Large intestine (tissue), 3 donors: Measurements from ENCODE around the gene MTMR11. TPM values are rescaled to one million over a fixed set of nuclear protein-coding genes. Genes with fewer than 3 reads are reported as not detected.
"Not testable (repeated sequence)": the region's sequence is repeated elsewhere in the genome, so short reads cannot be mapped to it uniquely, and the experiment has no call there.

ENCODE experiments used
- DNase-seq, 2 donors: peaks; one replicate each; pipeline versions ENCODE4 v3.0.0 to v3.0.0-alpha.2; 2013
- H3K27ac ChIP-seq: one replicate; pipeline ENCODE4 v1.5.1; 2013; ENCODE audit warnings: low read length
- H3K27me3 ChIP-seq: 2 replicates; pipeline ENCODE4 v1.6.1; 2013; ENCODE audit warnings: low read length; ENCODE audit not compliant: control insufficient read depth, insufficient read depth
- H3K36me3 ChIP-seq: 2 replicates; pipeline ENCODE4 v1.6.1; 2013; ENCODE audit warnings: low read length; ENCODE audit not compliant: control insufficient read depth, insufficient read depth
- H3K4me1 ChIP-seq: one replicate; pipeline ENCODE4 v1.6.1; 2013; ENCODE audit warnings: low read length; ENCODE audit not compliant: control insufficient read depth, insufficient read depth
- H3K4me3 ChIP-seq: one replicate; pipeline ENCODE4 v1.5.1; 2013; ENCODE audit warnings: low read length
- H3K9me3 ChIP-seq: one replicate; pipeline ENCODE4 v1.6.1; 2013; ENCODE audit warnings: mild to moderate bottlenecking, low read depth, low read length, moderate library complexity; ENCODE audit not compliant: control insufficient read depth
- WGBS: methylation state at CpG from one replicate; pipeline ENCODE4 v1.1.5; 2013; ENCODE audit warnings: low lambda C conversion rate; ENCODE audit not compliant: insufficient coverage; 5-methylcytosine and 5-hydroxymethylcytosine counted together
- polyA plus RNA-seq: library from polyadenylated mRNA; unstranded; fragments of 120-200 nt; gene quantifications from one replicate; pipeline ENCODE4 v1.2.1, GENCODE V29; 2013

The MTMR11 gene
- polyA plus RNA-seq, 1 donor = 170 TPM

DNA sequence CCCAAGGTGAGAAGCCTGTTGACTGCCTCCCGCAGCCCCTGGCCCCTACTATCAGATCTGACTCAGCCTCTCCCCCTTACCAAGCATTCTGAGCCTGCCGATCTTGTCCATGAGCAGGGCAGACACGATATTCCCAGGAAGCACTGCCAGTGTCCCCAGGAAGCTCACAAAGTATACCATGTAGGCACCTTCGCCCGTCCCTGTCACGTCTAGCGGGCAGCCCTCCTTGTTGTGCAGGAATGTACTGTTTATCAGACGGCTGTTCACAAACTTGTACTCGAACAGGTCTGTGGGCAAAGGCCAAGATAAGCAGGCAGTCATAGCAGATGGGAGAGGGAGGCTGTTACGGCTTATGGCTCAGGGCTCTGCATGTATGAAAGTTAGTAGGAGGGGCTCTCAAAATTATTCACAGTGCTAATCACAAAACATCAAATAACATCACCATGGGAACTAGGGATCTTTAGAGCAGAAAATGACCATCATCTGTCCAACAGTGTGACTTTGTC is 30.1 kb downstream of the MTMR11 start:
- no peaks in the 10 kb centered on the region for H3K27me3 ChIP-seq
- H3K9me3 ChIP-seq = no peaks in the 10 kb centered on the region
- no CpG with 5 or more reads among the region's 10 CpGs for WGBS
- H3K4me3 ChIP-seq = no peak overlapping the region
- DNase-seq = peak; percentile 37 to 69
- no peak overlapping the region for H3K27ac ChIP-seq
- H3K4me1 ChIP-seq = peaks cover 6% of the 10 kb centered on the region
- H3K36me3 ChIP-seq = no peaks in the 10 kb centered on the region

DNA sequence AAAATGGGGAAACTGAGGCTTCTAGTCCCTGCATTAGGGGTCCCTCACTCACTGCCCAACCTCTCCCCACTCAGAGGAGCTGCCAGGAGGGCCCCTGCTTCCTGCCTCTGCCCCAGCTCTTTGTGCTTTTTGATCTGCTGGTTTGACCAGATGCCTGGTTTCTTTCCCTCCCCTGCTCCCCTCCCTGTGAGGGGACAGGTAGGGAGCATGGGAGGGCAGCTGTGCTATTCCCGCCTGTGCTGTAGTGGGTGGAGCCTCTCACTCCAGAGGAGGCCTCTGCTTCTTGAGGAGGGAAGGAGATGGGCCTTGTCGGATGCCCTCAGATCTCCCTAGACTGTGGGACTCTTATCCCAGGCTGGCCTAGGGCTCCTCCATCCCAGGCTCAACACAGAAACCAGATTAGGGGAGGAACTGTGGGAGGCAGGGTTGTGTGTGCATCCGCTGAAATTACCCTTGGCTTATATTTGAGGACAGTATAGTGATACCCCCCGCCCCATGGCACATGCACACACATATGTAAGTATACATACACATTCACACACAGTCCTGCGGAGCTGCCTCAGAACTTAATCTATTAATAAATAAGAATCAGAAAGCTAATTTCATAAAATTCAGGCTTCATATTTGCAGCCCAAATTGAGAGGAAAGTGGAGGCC is 32.7 kb downstream of the MTMR11 start:
- Histone ChIP-seq H3K4me3 (no peak overlapping the region), H3K4me1 (peaks cover 14% of the 10 kb centered on the region), H3K36me3 (no peaks in the 10 kb centered on the region), H3K27me3 (no peaks in the 10 kb centered on the region), H3K9me3 (peaks cover 4% of the 10 kb centered on the region), H3K27ac (no peak overlapping the region)
- WGBS = 86% methylated on average over 1 of the region's 5 CpGs
- DNase-seq = peak in 1 of 2 donors; percentile 15

DNA sequence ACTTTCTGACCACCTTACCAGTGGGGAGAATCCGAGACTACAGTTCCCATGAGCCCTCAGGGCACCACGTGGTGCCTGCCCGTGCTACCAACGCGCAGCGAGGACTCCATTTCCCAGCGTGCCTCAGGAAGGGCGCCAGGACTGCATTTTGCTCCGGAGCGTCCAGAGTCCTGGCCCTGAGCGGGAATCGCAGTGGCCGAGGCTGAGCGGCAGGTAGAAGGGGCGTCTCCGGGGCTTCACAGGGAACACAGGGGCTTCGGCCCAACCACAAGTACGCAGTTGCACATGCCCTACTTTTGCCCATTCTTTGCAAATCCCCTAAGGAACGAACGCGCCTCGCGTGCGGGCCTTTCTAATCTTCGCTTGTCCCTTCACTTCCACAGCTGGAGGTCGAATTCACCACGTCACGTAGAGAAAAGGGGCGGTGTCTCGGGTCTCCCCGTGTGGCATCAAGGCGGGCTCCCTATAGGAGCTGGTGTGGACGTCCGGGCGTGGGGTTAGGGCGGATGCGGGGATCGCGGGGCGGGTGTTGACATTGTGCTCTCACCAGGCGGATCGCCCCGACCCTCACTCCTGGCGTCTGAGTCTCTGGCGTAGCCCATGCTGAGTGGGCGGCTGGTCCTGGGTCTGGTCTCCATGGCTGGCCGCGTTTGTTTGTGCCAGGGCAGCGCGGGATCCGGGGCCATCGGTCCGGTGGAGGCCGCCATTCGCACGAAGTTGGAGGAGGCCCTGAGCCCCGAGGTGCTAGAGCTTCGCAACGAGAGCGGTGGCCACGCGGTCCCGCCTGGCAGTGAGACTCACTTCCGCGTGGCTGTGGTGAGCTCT is 37.0 kb downstream of the MTMR11 start, which contains the start of gene BOLA1:
Gene BOLA1 (plus strand): TSS at position 109 of the 825 bp plus-strand sequence. CDS start 492 bp downstream, at position 601.
- peak; percentile 93 to 96 for DNase-seq
- Histone ChIP-seq H3K4me1 (peaks cover 8% of the 10 kb centered on the region), H3K27ac (peak within 1 kb of the TSS; percentile 67), H3K9me3 (peaks cover 7% of the 10 kb centered on the region), H3K4me3 (peak within 1 kb of the TSS; percentile 58), H3K36me3 (no peaks in the 10 kb centered on the region), H3K27me3 (no peaks in the 10 kb centered on the region)
- no CpG with 5 or more reads among the region's 65 CpGs for WGBS

DNA sequence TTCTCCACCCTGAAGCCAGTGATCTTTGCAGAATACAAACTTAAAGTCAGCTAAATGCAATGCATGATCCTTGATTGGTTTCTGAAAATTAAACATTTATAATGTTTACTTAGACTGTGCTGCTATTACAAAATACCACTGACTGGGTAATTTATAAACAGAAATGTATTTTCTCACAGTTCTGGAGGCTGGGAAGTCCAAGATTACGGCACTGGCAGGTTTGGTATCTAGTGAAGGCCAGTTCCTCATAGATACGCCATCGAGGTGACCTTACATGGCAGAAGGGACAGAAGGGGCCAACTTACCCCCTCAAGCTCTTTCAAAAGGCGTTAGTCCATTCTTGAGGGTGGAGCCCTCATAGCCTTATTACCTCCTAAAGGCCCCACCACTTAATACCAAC is 40.1 kb downstream of the MTMR11 start:
- Histone ChIP-seq H3K36me3 (no peaks in the 10 kb centered on the region), H3K4me3 (no peak overlapping the region), H3K27ac (no peak overlapping the region), H3K9me3 (peaks cover 7% of the 10 kb centered on the region), H3K4me1 (peaks cover 8% of the 10 kb centered on the region), H3K27me3 (no peaks in the 10 kb centered on the region)
- no CpG with 5 or more reads among the region's 4 CpGs for WGBS
- no peak for DNase-seq

DNA sequence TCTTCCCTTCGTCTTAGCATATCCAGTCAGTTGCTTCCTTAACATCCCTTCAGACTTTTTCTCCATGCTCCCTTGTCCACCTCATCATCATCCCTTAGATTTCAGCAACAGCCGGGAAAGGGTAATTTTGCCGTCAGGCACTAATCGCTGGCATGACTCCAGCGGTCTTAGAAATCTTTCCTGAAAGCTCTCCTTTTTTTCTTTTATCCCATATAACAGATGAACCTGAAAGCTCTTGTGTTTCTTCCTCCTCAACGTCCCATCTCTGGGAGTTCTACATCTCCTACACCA is 47.7 kb downstream of the MTMR11 start:
- peak overlapping the region; percentile 79 for H3K4me3 ChIP-seq

DNA sequence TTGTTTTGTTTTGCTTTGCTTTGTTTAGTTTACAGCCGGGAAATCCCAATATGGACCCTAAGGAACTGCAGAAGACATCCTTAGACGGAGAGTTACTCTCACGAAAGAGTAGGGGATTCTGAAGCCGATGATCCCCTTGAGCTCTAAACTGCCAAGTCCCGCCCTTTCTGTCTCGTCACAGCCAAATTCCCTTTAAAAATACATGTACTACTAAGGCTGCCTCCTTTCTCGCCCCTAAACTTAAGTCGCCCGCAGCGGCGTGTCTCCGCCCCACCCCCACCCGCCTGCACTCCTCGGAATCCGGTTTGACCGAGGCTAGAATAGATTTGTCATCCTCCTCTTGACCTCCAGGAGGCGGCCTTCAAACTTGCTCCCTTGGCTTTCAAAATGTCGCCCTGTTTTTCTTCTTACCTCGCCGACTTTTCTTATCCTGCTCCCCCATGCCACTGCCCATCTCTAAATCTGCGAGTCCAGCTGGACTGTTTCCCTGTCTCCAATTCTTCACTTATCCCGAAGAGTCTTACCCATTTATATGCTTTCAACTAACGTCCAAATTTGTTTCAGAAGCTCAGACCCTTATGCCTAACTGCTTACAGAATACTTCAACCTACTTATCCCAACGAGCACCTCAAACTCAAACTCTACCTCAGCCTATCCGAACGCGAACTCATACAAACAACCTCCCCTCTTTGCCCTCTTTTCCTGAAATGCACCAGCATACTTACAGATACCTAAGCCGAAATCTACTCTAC is 48.3 kb downstream of the MTMR11 start:
- Histone ChIP-seq H3K27ac (peak overlapping the region; percentile 95), H3K9me3 (no peaks in the 10 kb centered on the region), H3K36me3 (no peaks in the 10 kb centered on the region), H3K27me3 (no peaks in the 10 kb centered on the region), H3K4me3 (peak overlapping the region; percentile 79), H3K4me1 (peaks cover 11% of the 10 kb centered on the region)
- WGBS = 19% methylated on average over 5 of the region's 28 CpGs
- DNase-seq = peak; percentile 84 to 90

More for the DNA sequence above, 47.7 kb downstream of the MTMR11 start:
- Histone ChIP-seq H3K4me1 (peaks cover 11% of the 10 kb centered on the region), H3K27ac (peak overlapping the region; percentile 95), H3K27me3 (no peaks in the 10 kb centered on the region), H3K9me3 (no peaks in the 10 kb centered on the region), H3K36me3 (no peaks in the 10 kb centered on the region)
- no peak for DNase-seq
- WGBS = 20% methylated on average over 2 of the region's 6 CpGs

DNA sequence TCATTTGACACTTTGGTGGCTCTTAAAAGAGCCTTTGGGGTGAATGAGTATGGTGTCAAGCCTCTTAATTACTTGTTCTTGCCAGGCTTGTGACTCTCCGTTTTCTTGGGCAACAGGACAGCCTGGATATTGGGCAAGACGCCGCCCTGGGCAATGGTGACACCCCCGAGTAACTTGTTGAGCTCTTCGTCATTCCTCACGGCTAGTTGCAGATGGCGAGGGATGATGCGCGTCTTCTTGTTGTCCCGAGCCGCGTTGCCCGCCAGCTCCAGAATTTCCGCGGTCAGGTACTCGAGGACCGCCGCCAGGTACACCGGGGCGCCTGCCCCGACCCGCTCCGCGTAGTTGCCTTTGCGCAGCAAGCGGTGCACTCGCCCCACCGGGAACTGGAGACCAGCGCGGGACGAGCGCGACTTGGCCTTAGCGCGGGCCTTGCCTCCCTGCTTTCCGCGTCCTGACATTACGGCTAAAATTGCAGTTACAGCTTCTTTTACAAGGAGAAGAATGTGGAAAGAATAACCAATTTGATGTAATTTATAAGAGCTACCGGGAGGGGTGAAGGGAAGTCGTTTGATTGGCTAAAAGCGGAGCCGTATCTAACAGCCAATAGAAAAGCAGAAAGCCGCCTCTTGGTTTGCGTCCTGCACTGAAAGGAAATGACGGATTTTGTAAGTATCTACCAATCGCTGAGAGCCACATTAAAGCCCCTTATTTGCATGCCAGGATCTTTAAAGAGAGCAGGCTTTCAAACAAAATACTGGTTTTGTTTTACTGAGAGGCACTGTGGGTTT is 49.0 kb downstream of the MTMR11 start:
- H3K4me1 ChIP-seq = peaks cover 11% of the 10 kb centered on the region
- H3K4me3 ChIP-seq = peak overlapping the region; percentile 79
- H3K36me3 ChIP-seq = no peaks in the 10 kb centered on the region
- peak overlapping the region; percentile 95 for H3K27ac ChIP-seq
- H3K27me3 ChIP-seq = no peaks in the 10 kb centered on the region
- no peaks in the 10 kb centered on the region for H3K9me3 ChIP-seq
- peak; percentile 97 to 99 for DNase-seq
- 0% methylated on average over 2 of the region's 46 CpGs for WGBS

DNA sequence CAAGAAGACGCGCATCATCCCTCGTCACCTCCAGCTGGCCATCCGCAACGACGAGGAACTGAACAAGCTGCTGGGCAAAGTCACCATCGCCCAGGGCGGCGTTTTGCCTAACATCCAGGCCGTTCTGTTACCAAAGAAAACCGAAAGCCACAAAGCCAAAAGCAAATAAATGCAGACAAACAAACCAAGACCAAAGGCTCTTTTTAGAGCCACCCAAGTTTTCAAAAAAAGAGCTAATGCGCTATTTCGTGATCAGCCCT is 49.6 kb downstream of the MTMR11 start:
- not testable (repeated sequence) for H3K27me3 ChIP-seq, DNase-seq, H3K36me3 ChIP-seq, H3K9me3 ChIP-seq
- H3K4me1 ChIP-seq = peaks cover 13% of the 10 kb centered on the region
- WGBS = 0% methylated on average over 2 of the region's 13 CpGs
- peak overlapping the region; percentile 95 for H3K27ac ChIP-seq
- H3K4me3 ChIP-seq = peak overlapping the region; percentile 79

DNA sequence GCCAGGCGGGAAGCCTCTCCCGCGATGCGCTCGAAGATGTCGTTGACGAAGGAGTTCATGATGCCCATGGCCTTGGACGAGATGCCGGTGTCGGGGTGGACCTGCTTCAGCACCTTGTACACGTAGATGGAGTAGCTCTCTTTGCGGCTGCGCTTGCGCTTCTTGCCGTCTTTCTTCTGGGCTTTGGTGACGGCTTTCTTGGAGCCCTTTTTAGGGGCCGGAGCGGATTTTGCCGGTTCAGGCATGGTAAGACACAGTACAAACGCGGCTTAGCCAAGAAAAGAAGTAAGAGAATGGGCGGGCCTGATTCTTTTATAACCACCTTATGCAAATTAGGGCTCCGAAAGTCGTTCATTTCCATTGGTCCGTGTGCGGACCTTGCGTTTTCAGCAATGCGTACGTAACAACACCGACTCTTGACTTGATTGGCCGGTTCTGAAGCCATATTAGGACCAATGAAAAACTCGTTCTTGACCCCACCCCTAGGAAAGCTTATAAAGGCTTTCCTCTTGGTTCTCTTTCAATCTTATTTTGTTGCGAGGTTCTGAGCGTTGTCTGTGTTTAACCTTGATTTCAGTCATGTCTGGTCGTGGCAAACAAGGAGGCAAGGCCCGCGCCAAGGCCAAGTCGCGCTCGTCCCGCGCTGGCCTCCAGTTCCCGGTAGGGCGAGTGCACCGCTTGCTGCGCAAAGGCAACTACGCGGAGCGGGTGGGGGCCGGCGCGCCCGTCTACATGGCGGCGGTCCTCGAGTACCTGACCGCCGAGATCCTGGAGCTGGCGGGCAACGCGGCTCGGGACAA is 50.1 kb downstream of the MTMR11 start:
- peak overlapping the region; percentile 95 for H3K27ac ChIP-seq
- no peaks in the 10 kb centered on the region for H3K27me3 ChIP-seq
- H3K36me3 ChIP-seq = no peaks in the 10 kb centered on the region
- peaks cover 17% of the 10 kb centered on the region for H3K4me1 ChIP-seq
- peak; percentile 99 to 100 for DNase-seq
- WGBS = 0% methylated on average over 6 of the region's 62 CpGs
- H3K4me3 ChIP-seq = peak overlapping the region; percentile 79
- H3K9me3 ChIP-seq = no peaks in the 10 kb centered on the region
